ENCODE results near the gene TMEM200C. TPM values are rescaled to one million over a fixed set of nuclear protein-coding genes. Genes with fewer than 3 reads are reported as not detected.

TMEM200C gene
- total RNA-seq, 1 donor from 2014 or later, result 0.50 TPM

DNA sequence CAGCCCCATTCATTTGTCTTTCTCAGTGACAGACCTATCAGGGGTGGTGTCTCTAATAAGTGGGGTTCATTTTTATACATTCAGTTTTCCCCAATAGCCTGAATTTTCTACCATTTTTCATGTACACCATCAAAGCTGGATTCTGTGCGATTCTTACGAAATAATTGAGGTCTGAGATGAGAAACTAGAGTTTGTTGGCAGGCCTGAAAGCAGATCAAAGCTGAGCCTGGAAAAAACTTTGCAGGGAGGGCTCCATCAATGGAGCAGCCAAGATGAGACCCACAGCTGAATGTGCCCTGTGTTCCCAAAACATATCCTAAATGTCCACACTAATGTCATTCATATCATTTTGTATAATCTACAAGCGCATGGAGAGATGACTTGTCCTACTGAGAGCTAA lies 4.5 kb upstream of the TMEM200C start:
- Histone ChIP-seq H3K27ac (no peak overlapping the region), H3K9me3 (no peaks in the 10 kb centered on the region), H3K4me3 (no peak overlapping the region), H3K27me3 (ENCODE audit: low read depth) (peaks cover 28% of the 10 kb centered on the region), H3K4me1 (peaks cover 7% of the 10 kb centered on the region), H3K36me3 (no peaks in the 10 kb centered on the region)
- DNase-seq (no peak), ATAC-seq (no peak)
- TF ChIP-seq, protein P1, sequence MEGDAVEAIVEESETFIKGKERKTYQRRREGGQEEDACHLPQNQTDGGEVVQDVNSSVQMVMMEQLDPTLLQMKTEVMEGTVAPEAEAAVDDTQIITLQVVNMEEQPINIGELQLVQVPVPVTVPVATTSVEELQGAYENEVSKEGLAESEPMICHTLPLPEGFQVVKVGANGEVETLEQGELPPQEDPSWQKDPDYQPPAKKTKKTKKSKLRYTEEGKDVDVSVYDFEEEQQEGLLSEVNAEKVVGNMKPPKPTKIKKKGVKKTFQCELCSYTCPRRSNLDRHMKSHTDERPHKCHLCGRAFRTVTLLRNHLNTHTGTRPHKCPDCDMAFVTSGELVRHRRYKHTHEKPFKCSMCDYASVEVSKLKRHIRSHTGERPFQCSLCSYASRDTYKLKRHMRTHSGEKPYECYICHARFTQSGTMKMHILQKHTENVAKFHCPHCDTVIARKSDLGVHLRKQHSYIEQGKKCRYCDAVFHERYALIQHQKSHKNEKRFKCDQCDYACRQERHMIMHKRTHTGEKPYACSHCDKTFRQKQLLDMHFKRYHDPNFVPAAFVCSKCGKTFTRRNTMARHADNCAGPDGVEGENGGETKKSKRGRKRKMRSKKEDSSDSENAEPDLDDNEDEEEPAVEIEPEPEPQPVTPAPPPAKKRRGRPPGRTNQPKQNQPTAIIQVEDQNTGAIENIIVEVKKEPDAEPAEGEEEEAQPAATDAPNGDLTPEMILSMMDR (IDR thresholded peaks at IDR 0.05), result no peak
- intact Hi-C loops (cut with DNase I), result no loop called here

DNA sequence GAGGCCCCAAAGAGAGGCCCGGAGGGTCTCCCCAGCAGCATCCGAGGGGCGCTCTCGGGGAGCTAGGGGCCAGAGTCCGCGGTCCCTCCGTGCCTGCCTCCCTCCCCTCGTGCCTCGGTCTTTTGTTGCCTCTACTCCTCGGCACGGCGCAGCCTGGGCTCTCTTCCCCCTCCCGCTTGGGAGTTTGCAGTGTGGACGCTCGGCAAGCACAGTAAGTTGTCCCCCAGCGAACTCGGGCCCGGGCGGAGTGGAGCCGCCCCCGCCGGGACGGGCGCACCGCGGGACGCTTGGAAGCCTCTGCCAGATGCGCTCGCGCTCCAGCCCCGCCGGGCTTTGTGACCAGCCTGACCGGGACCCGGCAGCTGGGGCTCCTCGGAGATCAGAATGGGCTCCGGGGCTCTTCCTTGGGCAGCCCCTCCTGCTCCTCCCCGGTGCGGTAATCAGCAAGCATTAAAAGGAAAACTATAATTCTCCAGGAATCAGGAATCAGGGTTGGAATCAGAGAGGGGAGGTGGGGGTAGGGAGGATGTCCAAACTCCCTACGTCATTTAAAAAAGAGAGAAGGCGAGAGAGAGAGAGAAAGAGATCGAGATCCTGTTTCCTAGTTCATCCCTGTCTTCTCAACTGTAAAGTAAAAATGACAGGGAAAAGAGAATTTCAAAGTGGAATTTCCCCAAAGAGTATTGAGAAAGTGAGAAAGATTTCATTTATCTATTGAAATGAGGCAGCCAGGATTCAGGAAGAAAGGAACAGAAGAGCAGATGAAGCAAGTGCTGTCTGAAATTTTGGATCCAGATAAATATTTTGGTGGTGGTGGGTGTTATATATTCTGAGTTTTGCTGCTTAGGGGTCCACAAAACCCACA lies 786 bp upstream of the TMEM200C start:
- peak; percentile 47 to 64 for ATAC-seq
- Histone ChIP-seq H3K27ac (no peak overlapping the region), H3K9me3 (no peaks in the 10 kb centered on the region), H3K4me1 (peaks cover 12% of the 10 kb centered on the region), H3K27me3 (ENCODE audit: low read depth) (peaks cover 61% of the 10 kb centered on the region), H3K36me3 (no peaks in the 10 kb centered on the region), H3K4me3 (peak overlapping the region; percentile 46)
- TF ChIP-seq, protein P1 (IDR thresholded peaks at IDR 0.05), result no peak
- intact Hi-C loops (cut with DNase I), result no loop called here
- DNase-seq, result peak; percentile 48

DNA sequence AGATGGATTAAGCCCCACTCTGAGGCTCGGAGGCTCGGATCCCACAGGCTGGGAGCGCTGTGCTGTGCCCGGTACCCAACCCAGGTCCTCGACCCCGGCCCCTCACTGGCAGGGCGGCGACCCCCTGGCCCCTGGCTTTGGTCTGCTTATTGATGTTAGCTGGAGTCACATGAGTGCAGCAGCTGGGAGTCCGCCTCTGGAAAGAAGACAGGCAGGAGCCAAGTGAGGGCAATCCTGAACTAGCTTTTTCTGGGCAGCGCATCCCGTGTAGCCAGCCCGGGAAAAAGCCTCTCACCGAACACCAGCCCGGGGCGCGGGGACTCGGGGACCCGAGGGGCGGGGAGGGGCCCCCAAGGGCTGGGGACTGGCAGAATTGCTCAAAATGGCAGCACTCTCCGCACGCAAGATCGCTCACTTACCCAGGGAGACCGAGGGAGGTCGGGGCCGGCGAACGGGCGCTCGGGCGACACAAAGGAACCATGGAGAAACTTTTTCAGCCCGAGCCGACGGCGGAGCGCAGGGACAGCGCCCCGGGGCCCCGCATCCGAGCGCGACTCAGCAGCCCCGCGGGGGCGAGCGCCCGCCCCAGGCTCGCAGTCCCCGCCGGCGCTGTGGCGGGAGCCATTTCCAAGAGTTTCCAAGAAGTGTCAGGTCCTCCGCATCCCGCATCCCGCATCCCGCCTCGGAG lies 567 bp downstream of the TMEM200C start:
- intact Hi-C loops (cut with DNase I), result no loop called here
- peak overlapping the region; percentile 51 for H3K4me3 ChIP-seq
- no peaks in the 10 kb centered on the region for H3K36me3 ChIP-seq
- H3K9me3 ChIP-seq, result no peaks in the 10 kb centered on the region
- no peak overlapping the region for H3K27ac ChIP-seq
- H3K4me1 ChIP-seq, result peaks cover 12% of the 10 kb centered on the region
- DNase-seq (no peak), ATAC-seq (peak in 1 of 2 donors; percentile 3)
- TF ChIP-seq, protein P1 (IDR thresholded peaks at IDR 0.05), result no peak
- peaks cover 67% of the 10 kb centered on the region for H3K27me3 ChIP-seq (ENCODE audit: low read depth)

- Histone ChIP-seq H3K4me3 (peak overlapping the region; percentile 51), H3K9me3 (no peaks in the 10 kb centered on the region), H3K4me1 (peaks cover 12% of the 10 kb centered on the region), H3K36me3 (no peaks in the 10 kb centered on the region), H3K27me3 (ENCODE audit: low read depth) (peaks cover 74% of the 10 kb centered on the region), H3K27ac (no peak overlapping the region)
- intact Hi-C loops (cut with DNase I), result no loop called here
- no peak for DNase-seq
- TF ChIP-seq, protein P1 (IDR thresholded peaks at IDR 0.05), result no peak
- no peak for ATAC-seq
These were observed 1.2 kb downstream of the TMEM200C start for GRCh38 chr18:5893956-5894610.

DNA sequence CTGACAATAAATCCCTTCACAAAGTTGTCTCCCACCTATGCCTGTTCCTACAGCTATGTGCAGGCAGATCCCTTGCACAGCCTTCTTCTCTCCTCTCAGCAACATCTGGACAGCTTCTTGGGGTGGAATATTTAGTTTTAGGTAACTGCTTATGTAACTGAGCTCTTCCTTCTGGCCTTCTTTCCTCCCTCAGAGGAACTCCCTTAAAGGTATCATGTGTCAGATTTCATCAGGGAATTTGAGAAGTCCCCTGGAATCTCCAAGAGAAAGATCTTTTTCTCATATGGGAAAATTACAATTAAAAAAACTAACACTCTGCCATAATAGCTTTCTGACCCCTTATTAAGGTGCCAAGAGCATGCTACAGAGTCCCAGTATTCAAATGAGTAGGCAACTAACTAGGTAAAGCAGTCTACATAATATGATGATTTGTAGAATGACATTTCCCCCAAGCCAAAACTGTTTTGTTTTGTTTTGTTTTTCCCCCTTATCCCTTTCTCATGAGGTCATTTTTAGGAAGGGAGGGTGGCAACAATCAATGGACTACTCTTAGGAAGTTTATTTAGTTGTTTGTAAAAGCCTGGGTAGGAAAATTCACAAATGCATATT lies 2.4 kb downstream of the TMEM200C start:
- Histone ChIP-seq H3K4me3 (no peak overlapping the region), H3K36me3 (no peaks in the 10 kb centered on the region), H3K27me3 (ENCODE audit: low read depth) (peaks cover 73% of the 10 kb centered on the region), H3K9me3 (no peaks in the 10 kb centered on the region), H3K4me1 (peaks cover 12% of the 10 kb centered on the region), H3K27ac (no peak overlapping the region)
- ATAC-seq (no peak), DNase-seq (no peak)
- TF ChIP-seq, protein P1 (IDR thresholded peaks at IDR 0.05), result no peak
- intact Hi-C loops (cut with DNase I), result no loop called here
